Activated CD4-positive, alpha-beta memory T cell treated with anti-CD3 and anti-CD28 coated beads, Interleukin-2, amount 10 ng/mL, durations not matched to agents 7 days and 5 days (primary cell): ENCODE results near the gene SH3GL2. TPM values are rescaled to one million over a fixed set of nuclear protein-coding genes. Genes with fewer than 3 reads are reported as not detected.

ENCODE experiments used
- CTCF ChIA-PET: fragments of 350-600 bp; sonication (Branson Sonifier 250); formaldehyde crosslinking; loops from one replicate; lab custom pipeline; 2021; ENCODE audit warnings: antibody characterized with exemption, inconsistent platforms; lab: Charles Lee
- POLR2A ChIA-PET: fragments of 350-600 bp; sonication (Branson Sonifier 250); formaldehyde crosslinking; loops from one replicate; lab custom pipeline; 2021; ENCODE audit warnings: antibody characterized with exemption; lab: Charles Lee
- DNase-seq: peaks from one replicate; pipeline ENCODE4 v3.0.0-alpha.2; 2020
- H3K27ac Mint-ChIP-seq: one replicate; pipeline ENCODE4 v1.8.0; 2021; ENCODE audit warnings: mild to moderate bottlenecking, mixed read lengths
- H3K27me3 Mint-ChIP-seq: one replicate; pipeline ENCODE4 v1.8.0; 2021; ENCODE audit warnings: mixed read lengths
- H3K36me3 Mint-ChIP-seq: one replicate; pipeline ENCODE4 v1.8.0; 2021; ENCODE audit warnings: low read depth, mixed read lengths
- H3K4me1 Mint-ChIP-seq: one replicate; pipeline ENCODE4 v1.8.0; 2021; ENCODE audit warnings: mixed read lengths
- H3K4me3 Mint-ChIP-seq: one replicate; pipeline ENCODE4 v1.8.0; 2021; ENCODE audit warnings: mild to moderate bottlenecking, mixed read lengths
- H3K9me3 Mint-ChIP-seq: one replicate; pipeline ENCODE4 v1.8.0; 2021; ENCODE audit warnings: mixed read lengths
- total RNA-seq, 2 experiments: library from RNA; stranded (reverse); gene quantifications; one replicate each; pipeline ENCODE4 v1.2.3, GENCODE V29; 2021

The SH3GL2 gene
- total RNA-seq, 2 experiments from 2014 or later: not detected

GRCh38 chr9:17587113-17587512 lies 8.2 kb downstream of the SH3GL2 start:
- H3K9me3 Mint-ChIP-seq: peaks cover 2% of the 10 kb centered on the region
- H3K36me3 Mint-ChIP-seq: no peaks in the 10 kb centered on the region
- H3K27me3 Mint-ChIP-seq: no peaks in the 10 kb centered on the region
- no peak overlapping the region for H3K4me3 Mint-ChIP-seq
- CTCF ChIA-PET: no interaction called here
- no peaks in the 10 kb centered on the region for H3K4me1 Mint-ChIP-seq
- DNase-seq: no peak
- no peak overlapping the region for H3K27ac Mint-ChIP-seq
- POLR2A ChIA-PET: no interaction called here

GRCh38 chr9:17588395-17588794 lies 9.5 kb downstream of the SH3GL2 start:
- Mint-ChIP-seq H3K36me3 (no peaks in the 10 kb centered on the region), H3K27me3 (no peaks in the 10 kb centered on the region), H3K27ac (no peak overlapping the region), H3K4me1 (no peaks in the 10 kb centered on the region), H3K9me3 (peaks cover 2% of the 10 kb centered on the region), H3K4me3 (no peak overlapping the region)
- POLR2A ChIA-PET: no interaction called here
- no peak for DNase-seq
- CTCF ChIA-PET: no interaction called here

DNA sequence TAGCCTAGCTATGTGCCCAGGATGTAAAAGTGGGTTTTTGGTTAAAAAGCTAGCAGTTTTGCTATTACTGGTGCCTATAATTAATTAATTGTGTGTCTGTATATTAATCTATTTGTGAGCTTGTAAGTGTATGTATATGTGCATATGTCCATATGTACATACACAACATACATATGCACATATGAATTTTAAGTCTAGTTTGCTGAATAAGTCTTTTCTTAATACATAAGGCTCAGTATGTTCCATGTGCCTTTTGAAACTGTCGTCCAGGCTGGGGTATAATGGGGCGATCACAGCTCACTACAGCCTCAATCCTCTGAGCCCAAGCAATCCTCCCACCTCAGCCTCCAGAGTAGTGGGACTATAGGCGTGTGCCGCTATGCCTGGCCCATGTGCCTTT lies 10.1 kb downstream of the SH3GL2 start:
- Mint-ChIP-seq H3K4me1 (no peaks in the 10 kb centered on the region), H3K27me3 (no peaks in the 10 kb centered on the region), H3K36me3 (no peaks in the 10 kb centered on the region), H3K4me3 (no peak overlapping the region), H3K27ac (no peak overlapping the region), H3K9me3 (peaks cover 2% of the 10 kb centered on the region)
- no peak for DNase-seq
- ChIA-PET CTCF (no interaction called here), POLR2A (no interaction called here)

DNA sequence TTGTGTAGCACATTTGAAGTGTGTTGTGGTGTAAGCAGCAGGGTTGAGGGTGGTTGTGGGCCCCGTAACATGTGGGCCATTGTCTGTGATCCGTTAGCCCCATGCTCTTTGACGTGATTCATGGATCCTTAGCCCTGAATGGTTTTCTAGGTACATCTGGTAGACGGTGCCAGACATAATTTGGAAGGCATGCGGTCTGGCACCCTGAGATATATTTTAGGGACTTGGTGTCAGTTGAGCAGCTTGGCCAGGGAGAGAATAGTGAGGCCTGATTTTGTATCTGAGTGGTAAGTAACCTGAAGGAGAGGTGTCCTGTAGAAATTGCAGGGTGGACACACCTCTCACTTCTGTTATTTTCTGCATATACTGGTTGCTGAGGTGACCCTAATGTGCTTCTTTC lies 10.9 kb downstream of the SH3GL2 start:
- no peak overlapping the region for H3K27ac Mint-ChIP-seq
- H3K27me3 Mint-ChIP-seq: no peaks in the 10 kb centered on the region
- ChIA-PET POLR2A (no interaction called here), CTCF (no interaction called here)
- no peaks in the 10 kb centered on the region for H3K36me3 Mint-ChIP-seq
- H3K4me3 Mint-ChIP-seq: no peak overlapping the region
- no peaks in the 10 kb centered on the region for H3K4me1 Mint-ChIP-seq
- no peak for DNase-seq
- H3K9me3 Mint-ChIP-seq: peaks cover 2% of the 10 kb centered on the region

DNA sequence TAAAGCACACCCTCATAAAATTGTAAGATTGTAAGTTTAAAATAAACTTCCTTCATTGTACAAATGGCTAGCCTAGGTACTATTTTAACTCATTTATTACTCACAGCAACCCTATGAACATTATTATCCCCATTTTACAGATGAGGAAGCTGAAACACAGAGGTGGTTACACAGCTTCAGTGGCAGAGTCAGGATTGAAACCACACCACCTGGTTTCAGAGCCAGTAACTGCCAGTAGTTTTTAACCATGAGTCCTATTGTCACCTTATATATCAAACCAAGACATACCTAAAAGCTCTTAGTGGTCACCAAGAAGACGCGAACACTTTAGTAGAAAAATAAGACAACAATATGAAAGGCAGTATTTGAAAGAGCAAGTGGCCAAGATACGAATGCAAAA lies 16.1 kb downstream of the SH3GL2 start:
- H3K4me1 Mint-ChIP-seq: no peaks in the 10 kb centered on the region
- DNase-seq: no peak
- no peak overlapping the region for H3K4me3 Mint-ChIP-seq
- H3K27ac Mint-ChIP-seq: no peak overlapping the region
- H3K27me3 Mint-ChIP-seq: no peaks in the 10 kb centered on the region
- POLR2A ChIA-PET: no interaction called here
- H3K36me3 Mint-ChIP-seq: no peaks in the 10 kb centered on the region
- CTCF ChIA-PET: no interaction called here
- no peaks in the 10 kb centered on the region for H3K9me3 Mint-ChIP-seq

GRCh38 chr9:17597977-17598376 lies 19.1 kb downstream of the SH3GL2 start:
- POLR2A ChIA-PET: no interaction called here
- DNase-seq: no peak
- Mint-ChIP-seq H3K27ac (no peak overlapping the region), H3K27me3 (no peaks in the 10 kb centered on the region), H3K4me1 (no peaks in the 10 kb centered on the region), H3K4me3 (no peak overlapping the region), H3K36me3 (no peaks in the 10 kb centered on the region), H3K9me3 (no peaks in the 10 kb centered on the region)
- CTCF ChIA-PET: no interaction called here

DNA sequence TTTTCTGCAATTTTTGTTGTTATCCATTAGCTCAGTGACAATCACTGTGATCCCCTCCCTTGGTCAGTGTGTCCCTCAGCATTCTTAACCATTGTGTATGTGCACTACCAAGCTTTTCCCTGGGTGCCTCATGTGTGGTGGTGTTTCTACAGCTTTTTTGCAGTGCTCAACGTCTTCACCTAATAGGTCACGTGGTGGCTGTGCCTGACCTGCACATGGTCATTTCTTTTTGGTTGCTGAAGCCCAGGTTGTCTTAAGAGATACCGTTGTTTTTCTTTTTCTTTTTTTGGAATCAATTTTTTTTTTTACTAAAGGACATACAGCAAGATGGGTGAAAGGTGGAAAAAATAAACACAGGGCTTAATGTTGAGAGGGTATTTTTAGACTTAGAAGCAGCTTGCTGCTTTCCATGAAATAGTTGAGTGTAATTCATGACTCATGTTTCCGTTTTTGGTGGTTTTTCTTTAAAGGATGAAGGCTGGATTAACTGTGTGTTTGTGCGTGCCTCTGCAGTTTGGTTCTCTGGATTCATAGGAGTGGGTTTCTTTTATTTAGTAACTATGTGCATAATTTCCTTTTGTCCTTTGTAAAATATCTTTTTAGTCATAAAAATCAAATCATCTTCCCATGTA lies 22.2 kb downstream of the SH3GL2 start:
- no peak overlapping the region for H3K27ac Mint-ChIP-seq
- ChIA-PET CTCF (no interaction called here), POLR2A (no interaction called here)
- no peaks in the 10 kb centered on the region for H3K4me1 Mint-ChIP-seq
- H3K9me3 Mint-ChIP-seq: peaks cover 2% of the 10 kb centered on the region
- no peaks in the 10 kb centered on the region for H3K36me3 Mint-ChIP-seq
- no peaks in the 10 kb centered on the region for H3K27me3 Mint-ChIP-seq
- DNase-seq: no peak
- H3K4me3 Mint-ChIP-seq: no peak overlapping the region

DNA sequence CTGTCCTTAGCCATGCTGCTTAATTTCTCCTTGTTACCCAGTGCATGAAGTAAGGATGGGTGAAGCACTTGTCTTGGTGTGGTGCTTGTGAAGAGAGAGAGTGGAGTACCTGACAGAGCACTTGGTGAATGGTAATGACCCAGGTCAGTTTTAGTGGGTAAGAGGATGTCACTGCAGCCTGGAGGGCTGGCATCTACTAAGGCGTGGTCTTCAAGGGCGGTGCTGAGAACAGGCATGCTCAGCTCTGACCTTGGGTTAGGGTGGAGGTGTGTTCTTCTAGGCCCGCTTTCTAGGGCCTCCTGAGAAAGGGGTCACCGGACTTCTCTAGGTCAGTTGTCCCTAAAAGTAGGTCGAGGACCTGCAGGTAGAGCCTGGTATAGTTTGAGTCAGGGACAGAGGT lies 25.7 kb downstream of the SH3GL2 start:
- Mint-ChIP-seq H3K36me3 (no peaks in the 10 kb centered on the region), H3K4me1 (no peaks in the 10 kb centered on the region), H3K9me3 (peaks cover 2% of the 10 kb centered on the region), H3K27me3 (no peaks in the 10 kb centered on the region), H3K27ac (no peak overlapping the region), H3K4me3 (no peak overlapping the region)
- ChIA-PET CTCF (no interaction called here), POLR2A (no interaction called here)
- no peak for DNase-seq

DNA sequence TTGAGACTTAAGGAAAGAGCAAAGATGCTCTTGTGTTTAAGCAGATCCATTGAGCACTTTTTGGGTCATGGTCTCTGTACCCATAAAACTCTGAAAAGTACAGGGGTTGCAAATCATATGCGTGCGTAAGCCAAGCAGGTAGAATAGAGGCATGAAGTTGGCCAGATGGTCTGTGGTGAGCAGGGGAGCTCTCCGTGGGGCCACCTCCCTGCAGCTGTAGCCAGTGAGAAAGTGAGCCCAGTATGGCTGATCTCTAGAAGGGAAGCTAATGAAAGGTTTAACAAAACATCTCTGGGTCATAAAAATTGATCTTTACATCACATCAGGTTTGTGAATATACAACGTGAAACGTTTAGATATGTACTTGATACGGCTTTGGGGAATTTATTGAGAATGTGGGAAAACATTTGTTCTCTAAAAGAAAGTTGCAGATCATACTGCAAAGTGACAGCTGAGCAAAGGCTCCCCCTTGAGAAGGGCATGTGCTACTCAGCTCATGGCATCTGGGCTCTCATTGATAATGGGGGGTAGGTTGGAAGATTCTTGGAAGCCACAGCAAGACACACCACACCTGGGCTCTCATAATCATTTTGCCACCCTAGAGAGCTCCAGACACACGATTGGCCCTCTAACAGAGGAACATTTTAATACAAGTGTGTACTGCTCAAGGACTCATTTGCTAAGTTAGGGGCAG lies 30.6 kb downstream of the SH3GL2 start:
- Mint-ChIP-seq H3K4me3 (no peak overlapping the region), H3K9me3 (peaks cover under 1% of the 10 kb centered on the region), H3K36me3 (no peaks in the 10 kb centered on the region), H3K27ac (no peak overlapping the region), H3K4me1 (no peaks in the 10 kb centered on the region), H3K27me3 (no peaks in the 10 kb centered on the region)
- POLR2A ChIA-PET: no interaction called here
- CTCF ChIA-PET: no interaction called here
- no peak for DNase-seq

DNA sequence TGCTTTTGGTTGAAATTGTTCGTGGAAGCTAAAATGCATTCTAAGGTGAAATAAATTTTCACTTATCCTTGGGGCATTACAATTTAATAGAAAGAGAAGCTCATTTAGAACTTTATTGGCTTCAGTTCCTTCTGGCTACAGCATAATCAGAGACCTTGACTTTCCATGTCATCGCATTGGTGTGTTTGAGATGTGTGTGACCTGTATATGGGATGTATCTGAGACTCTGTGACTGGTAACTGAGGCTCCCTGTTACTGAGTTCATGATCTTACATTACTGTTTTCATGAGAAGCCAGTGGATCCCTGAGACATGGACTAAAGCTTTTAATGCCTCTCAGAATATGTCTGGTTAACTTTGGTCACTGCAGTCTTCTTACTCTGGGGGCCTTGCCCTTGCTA lies 32.5 kb downstream of the SH3GL2 start:
- POLR2A ChIA-PET: no interaction called here
- CTCF ChIA-PET: no interaction called here
- H3K27ac Mint-ChIP-seq: no peak overlapping the region
- no peaks in the 10 kb centered on the region for H3K9me3 Mint-ChIP-seq
- no peaks in the 10 kb centered on the region for H3K27me3 Mint-ChIP-seq
- H3K4me3 Mint-ChIP-seq: no peak overlapping the region
- H3K36me3 Mint-ChIP-seq: no peaks in the 10 kb centered on the region
- no peaks in the 10 kb centered on the region for H3K4me1 Mint-ChIP-seq
- DNase-seq: no peak

- no peak overlapping the region for H3K27ac Mint-ChIP-seq
- H3K36me3 Mint-ChIP-seq: no peaks in the 10 kb centered on the region
- H3K27me3 Mint-ChIP-seq: no peaks in the 10 kb centered on the region
- no peak for DNase-seq
- no peaks in the 10 kb centered on the region for H3K9me3 Mint-ChIP-seq
- no peaks in the 10 kb centered on the region for H3K4me1 Mint-ChIP-seq
- POLR2A ChIA-PET: no interaction called here
- CTCF ChIA-PET: no interaction called here
- H3K4me3 Mint-ChIP-seq: no peak overlapping the region
Measured at GRCh38 chr9:17611917-17612316, 33.1 kb downstream of the SH3GL2 start.

- peaks cover 3% of the 10 kb centered on the region for H3K9me3 Mint-ChIP-seq
- no peaks in the 10 kb centered on the region for H3K4me1 Mint-ChIP-seq
- ChIA-PET POLR2A (no interaction called here), CTCF (no interaction called here)
- DNase-seq: no peak
- H3K36me3 Mint-ChIP-seq: no peaks in the 10 kb centered on the region
- H3K4me3 Mint-ChIP-seq: no peak overlapping the region
- H3K27ac Mint-ChIP-seq: no peak overlapping the region
- H3K27me3 Mint-ChIP-seq: no peaks in the 10 kb centered on the region
Measured at GRCh38 chr9:17613758-17614157, 34.9 kb downstream of the SH3GL2 start.

DNA sequence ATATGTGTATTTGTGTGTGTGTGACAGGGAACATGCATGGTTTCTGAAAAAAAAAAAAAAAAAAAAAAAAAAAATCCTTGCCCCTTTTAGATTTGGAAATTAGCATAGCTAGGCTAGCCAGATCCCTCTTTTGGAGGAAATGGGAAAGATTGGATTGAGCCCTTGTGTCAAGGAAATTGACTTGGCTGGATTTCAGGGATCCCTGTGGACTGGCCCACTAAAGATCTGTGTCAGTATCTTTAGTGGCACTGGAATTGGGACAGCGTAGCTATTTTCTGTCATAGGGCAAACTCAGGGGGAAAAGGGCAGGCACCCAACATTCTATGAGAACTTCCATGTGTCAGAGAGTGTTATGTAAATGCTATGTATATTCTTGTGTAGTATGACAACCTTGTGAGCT lies 35.4 kb downstream of the SH3GL2 start:
- no peaks in the 10 kb centered on the region for H3K4me1 Mint-ChIP-seq
- no peak for DNase-seq
- no peaks in the 10 kb centered on the region for H3K36me3 Mint-ChIP-seq

GRCh38 chr9:17614903-17615302 lies 36.0 kb downstream of the SH3GL2 start:
- POLR2A ChIA-PET: no interaction called here

More for the DNA sequence above, 35.4 kb downstream of the SH3GL2 start:
- Mint-ChIP-seq H3K27ac (no peak overlapping the region), H3K9me3 (peaks cover 3% of the 10 kb centered on the region), H3K4me3 (no peak overlapping the region), H3K27me3 (no peaks in the 10 kb centered on the region)
- ChIA-PET CTCF (no interaction called here), POLR2A (no interaction called here)

More at GRCh38 chr9:17614903-17615302, 36.0 kb downstream of the SH3GL2 start:
- Mint-ChIP-seq H3K27me3 (no peaks in the 10 kb centered on the region), H3K9me3 (peaks cover 3% of the 10 kb centered on the region), H3K36me3 (no peaks in the 10 kb centered on the region), H3K27ac (no peak overlapping the region), H3K4me1 (no peaks in the 10 kb centered on the region), H3K4me3 (no peak overlapping the region)
- CTCF ChIA-PET: no interaction called here
- DNase-seq: no peak
